Activated CD4-positive, alpha-beta T cell treated with anti-CD3 and anti-CD28 coated beads for 24 hours (primary cell): ENCODE measurements around the gene MCOLN1.
"Not testable (repeated sequence)": the region's sequence is repeated elsewhere in the genome, so short reads cannot be mapped to it uniquely, and the experiment has no call there.

Source experiments
- DNase-seq, 2 donors: peaks; one replicate each; pipeline ENCODE4 v3.0.0-alpha.2; 2020; ENCODE audit warnings: low read depth in 2 of 2

MCOLN1 gene

GRCh38 chr19:7524992-7525739, 2.7 kb downstream of the MCOLN1 start:
- no peak for DNase-seq

GRCh38 chr19:7526059-7526929, 3.9 kb downstream of the MCOLN1 start:
- DNase-seq: no peak

GRCh38 chr19:7527516-7528191, 5.2 kb downstream of the MCOLN1 start:
- DNase-seq: no peak

GRCh38 chr19:7528192-7528519, 5.7 kb downstream of the MCOLN1 start:
- DNase-seq: no peak

GRCh38 chr19:7528522-7529245, 6.3 kb downstream of the MCOLN1 start:
- DNase-seq: no peak

- DNase-seq: no peak
These were observed 6.8 kb downstream of the MCOLN1 start for GRCh38 chr19:7529246-7529600.

- no peak for DNase-seq
These were observed 7.4 kb downstream of the MCOLN1 start for GRCh38 chr19:7529610-7530490.

GRCh38 chr19:7533281-7533885, 11.0 kb downstream of the MCOLN1 start:
- no peak for DNase-seq

GRCh38 chr19:7533925-7534480, 11.6 kb downstream of the MCOLN1 start:
- DNase-seq: peak; percentile 66 to 76

- peak in 1 of 2 donors; percentile 32 for DNase-seq
These were observed 12.2 kb downstream of the MCOLN1 start for GRCh38 chr19:7534531-7535046.

GRCh38 chr19:7535047-7535997, 12.9 kb downstream of the MCOLN1 start, which contains the start of gene PNPLA6:
Gene PNPLA6 (plus strand): TSS chr19:7535717. CDS start chr19:7535789, 72 bp downstream.
- DNase-seq: peak; percentile 88 to 94

GRCh38 chr19:7535998-7536695, 13.7 kb downstream of the MCOLN1 start:
- no peak for DNase-seq

- not testable (repeated sequence) for DNase-seq
These were observed 16.6 kb downstream of the MCOLN1 start for GRCh38 chr19:7538990-7539389.

GRCh38 chr19:7539827-7540425, 17.5 kb downstream of the MCOLN1 start:
- DNase-seq: no peak

- no peak for DNase-seq
These were observed 18.5 kb downstream of the MCOLN1 start for GRCh38 chr19:7540761-7541474.

- DNase-seq: no peak
These were observed 19.0 kb downstream of the MCOLN1 start for GRCh38 chr19:7541475-7541824.

GRCh38 chr19:7541828-7542443, 19.5 kb downstream of the MCOLN1 start:
- no peak for DNase-seq
